IPS-20b (cell line): ENCODE measurements around the gene GNAT2.

Experiments
- H3K27ac ChIP-seq: one replicate; pipeline ENCODE4 v1.5.1; 2013; ENCODE audit warnings: low read length
- H3K27me3 ChIP-seq: 2 replicates; pipeline ENCODE4 v1.6.1; 2013; ENCODE audit warnings: mild to moderate bottlenecking, low read length, inconsistent platforms; ENCODE audit not compliant: insufficient read depth
- H3K36me3 ChIP-seq: 2 replicates; pipeline ENCODE4 v1.6.1; 2013; ENCODE audit warnings: low read depth, mild to moderate bottlenecking, inconsistent platforms, low read length, moderate library complexity; ENCODE audit not compliant: insufficient read depth
- H3K4me1 ChIP-seq: 2 replicates; pipeline ENCODE4 v1.6.1; 2013; ENCODE audit warnings: mild to moderate bottlenecking, control low read depth, inconsistent platforms, low read length, moderate library complexity; ENCODE audit not compliant: insufficient read depth
- H3K4me3 ChIP-seq: 2 replicates; pipeline ENCODE4 v1.5.1; 2013; ENCODE audit warnings: mild to moderate bottlenecking, low read length, inconsistent platforms
- H3K9ac ChIP-seq: 2 replicates; pipeline ENCODE4 v1.6.1; 2013; ENCODE audit warnings: low read depth, mild to moderate bottlenecking, inconsistent platforms, low read length, moderate library complexity
- H3K9me3 ChIP-seq: 2 replicates; pipeline ENCODE4 v1.6.1; 2013; ENCODE audit warnings: mild to moderate bottlenecking, low read depth, low read length, inconsistent platforms; ENCODE audit not compliant: insufficient read depth

GNAT2 gene

DNA sequence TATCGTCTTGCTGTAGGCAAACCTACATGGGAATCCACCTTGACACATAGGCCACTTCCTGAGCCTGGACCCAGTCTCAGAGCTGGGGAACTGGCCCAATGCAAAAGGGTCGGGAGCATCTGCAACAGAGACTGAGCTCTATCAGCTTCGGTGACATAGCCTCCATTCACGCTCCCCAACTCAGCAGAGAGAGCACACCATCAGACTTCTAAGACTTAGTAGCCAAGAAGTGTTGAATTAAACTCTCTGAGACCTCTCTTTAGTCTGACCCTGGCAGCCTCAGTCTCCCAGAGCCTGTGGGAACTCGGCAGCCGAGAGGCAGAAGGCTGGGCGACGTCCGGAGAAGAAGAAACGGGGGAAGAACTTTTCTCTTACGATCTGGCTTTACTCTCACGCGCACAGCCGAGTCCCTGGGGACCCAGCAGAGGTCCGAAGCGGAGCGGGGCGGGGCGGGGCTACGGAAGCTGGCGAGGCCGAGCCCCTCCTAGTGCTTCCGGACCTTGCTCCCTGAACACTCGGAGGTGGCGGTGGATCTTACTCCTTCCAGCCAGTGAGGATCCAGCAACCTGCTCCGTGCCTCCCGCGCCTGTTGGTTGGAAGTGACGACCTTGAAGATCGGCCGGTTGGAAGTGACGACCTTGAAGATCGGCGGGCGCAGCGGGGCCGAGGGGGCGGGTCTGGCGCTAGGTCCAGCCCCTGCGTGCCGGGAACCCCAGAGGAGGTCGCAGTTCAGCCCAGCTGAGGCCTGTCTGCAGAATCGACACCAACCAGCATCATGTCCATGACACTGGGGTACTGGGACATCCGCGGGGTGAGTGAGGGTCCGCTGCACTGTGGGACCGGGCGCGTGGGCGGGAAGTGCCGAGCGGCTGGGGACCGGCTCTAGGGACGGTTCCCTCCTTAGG, 36.5 kb upstream of the GNAT2 start, which contains the start of gene GSTM4:
Gene GSTM4, plus strand, starts transcription at position 485 of the 905 bp plus-strand sequence. Its CDS starts 291 bp downstream, at position 776.
- Histone ChIP-seq H3K27ac (no peak within 1 kb of the TSS), H3K4me1 (no peaks in the 10 kb centered on the region), H3K27me3 (peaks cover 42% of the 10 kb centered on the region), H3K36me3 (no peaks in the 10 kb centered on the region), H3K4me3 (peak within 1 kb of the TSS; percentile 71), H3K9me3 (no peaks in the 10 kb centered on the region), H3K9ac (peak within 1 kb of the TSS; percentile 54; the same call in 1 of the 2 replicates)

DNA sequence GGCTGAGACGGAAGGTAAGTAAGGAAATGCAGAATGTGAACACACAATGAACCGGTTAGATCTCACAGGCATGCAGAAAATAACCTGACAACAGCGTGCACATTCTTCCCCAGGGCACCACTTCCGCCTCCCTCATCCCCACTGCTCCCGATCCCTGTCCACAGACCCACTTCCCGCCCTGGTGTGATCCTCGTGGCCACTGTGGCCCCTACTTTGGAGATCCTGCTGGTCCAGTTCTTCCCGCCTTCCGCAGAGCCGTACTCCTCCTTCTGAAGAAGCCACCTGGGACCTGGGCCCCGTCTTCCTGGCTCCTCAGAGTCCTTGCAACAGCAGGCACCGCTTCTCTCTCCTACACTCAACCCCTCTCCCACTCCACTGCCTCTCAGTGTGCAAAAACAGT, 35.1 kb upstream of the GNAT2 start:
- no peaks in the 10 kb centered on the region for H3K9me3 ChIP-seq
- no peaks in the 10 kb centered on the region for H3K4me1 ChIP-seq

DNA sequence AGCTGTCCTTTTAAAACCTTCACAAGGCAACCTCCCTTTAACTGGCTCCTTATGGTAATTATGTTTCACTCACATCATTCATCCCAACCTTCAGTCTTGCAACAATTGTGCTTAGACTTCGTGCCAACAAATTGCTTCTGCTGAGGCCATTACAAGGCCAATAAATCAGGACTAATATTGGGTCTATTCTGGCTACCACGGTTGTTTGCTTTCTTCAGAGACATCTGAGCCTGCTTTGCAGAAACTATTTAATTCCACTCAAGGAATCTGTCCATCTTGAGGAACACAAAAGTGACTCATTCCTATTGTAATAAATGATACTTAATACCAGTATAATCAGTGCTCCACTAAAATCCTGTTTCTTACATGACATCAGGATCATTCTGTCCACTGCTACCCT, 33.9 kb upstream of the GNAT2 start:
- H3K36me3 ChIP-seq = no peaks in the 10 kb centered on the region
- H3K9ac ChIP-seq = no peak overlapping the region
- peaks cover 46% of the 10 kb centered on the region for H3K27me3 ChIP-seq
- no peaks in the 10 kb centered on the region for H3K4me1 ChIP-seq
- H3K4me3 ChIP-seq = no peak overlapping the region
- no peaks in the 10 kb centered on the region for H3K9me3 ChIP-seq
- H3K27ac ChIP-seq = no peak overlapping the region

More for the DNA sequence above, 35.1 kb upstream of the GNAT2 start:
- no peak overlapping the region for H3K4me3 ChIP-seq
- H3K27ac ChIP-seq = no peak overlapping the region
- peaks cover 46% of the 10 kb centered on the region for H3K27me3 ChIP-seq
- no peaks in the 10 kb centered on the region for H3K36me3 ChIP-seq
- no peak overlapping the region for H3K9ac ChIP-seq

DNA sequence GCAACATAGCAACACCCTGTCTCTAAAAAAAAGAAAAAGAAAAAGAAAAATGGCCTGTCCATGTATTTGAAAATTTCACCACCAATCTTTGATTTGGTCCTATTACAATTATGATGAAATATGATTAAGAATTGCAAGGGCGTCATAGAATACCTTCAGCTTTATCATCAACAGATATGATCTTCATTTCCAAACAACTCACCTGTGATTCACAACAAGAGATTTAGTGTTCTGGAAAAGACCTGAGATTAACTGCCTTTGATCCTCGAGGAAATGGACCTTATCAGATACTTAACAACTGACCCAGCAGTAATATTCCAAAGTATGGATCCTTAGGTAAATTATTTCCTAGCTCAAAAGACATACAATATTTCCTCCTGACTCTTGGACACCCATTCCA, 33.0 kb upstream of the GNAT2 start:
- Histone ChIP-seq H3K36me3 (no peaks in the 10 kb centered on the region), H3K27ac (no peak overlapping the region), H3K9me3 (no peaks in the 10 kb centered on the region), H3K4me3 (no peak overlapping the region), H3K4me1 (no peaks in the 10 kb centered on the region), H3K27me3 (peaks cover 46% of the 10 kb centered on the region), H3K9ac (no peak overlapping the region)

GRCh38 chr1:109650609-109651008, 31.2 kb upstream of the GNAT2 start:
- H3K9me3 ChIP-seq = no peaks in the 10 kb centered on the region
- no peaks in the 10 kb centered on the region for H3K36me3 ChIP-seq
- H3K27ac ChIP-seq = no peak overlapping the region
- H3K9ac ChIP-seq = no peak overlapping the region
- H3K4me3 ChIP-seq = no peak overlapping the region
- H3K4me1 ChIP-seq = no peaks in the 10 kb centered on the region
- H3K27me3 ChIP-seq = peaks cover 46% of the 10 kb centered on the region

DNA sequence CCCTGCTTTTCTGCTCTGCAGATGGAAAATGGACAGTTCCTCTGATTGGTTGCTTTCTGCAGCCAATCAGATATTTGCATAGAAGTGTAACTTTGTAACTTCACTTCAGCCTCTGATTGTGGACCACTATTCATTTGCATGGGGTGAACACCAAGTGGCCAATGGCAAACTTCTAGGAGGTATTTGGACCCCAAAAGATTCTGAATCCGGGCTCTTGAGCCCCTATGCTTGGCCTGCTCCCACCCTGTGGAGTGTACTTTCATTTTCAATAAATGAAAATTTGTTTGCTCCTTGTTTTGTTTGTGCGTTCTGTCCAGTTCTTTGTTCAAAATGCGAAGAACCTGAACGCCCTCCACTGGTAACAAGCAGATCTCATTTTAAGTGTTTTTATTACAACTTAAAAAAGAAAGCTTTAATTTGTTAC, 30.1 kb upstream of the GNAT2 start:
- no peaks in the 10 kb centered on the region for H3K9me3 ChIP-seq
- no peak overlapping the region for H3K27ac ChIP-seq
- H3K36me3 ChIP-seq = no peaks in the 10 kb centered on the region
- no peak overlapping the region for H3K9ac ChIP-seq
- H3K4me1 ChIP-seq = no peaks in the 10 kb centered on the region
- H3K4me3 ChIP-seq = no peak overlapping the region
- H3K27me3 ChIP-seq = peaks cover 35% of the 10 kb centered on the region

GRCh38 chr1:109644670-109645069, 25.3 kb upstream of the GNAT2 start:
- H3K27me3 ChIP-seq = peaks cover 7% of the 10 kb centered on the region; the same call in 1 of the 2 replicates
- H3K36me3 ChIP-seq = no peaks in the 10 kb centered on the region
- no peaks in the 10 kb centered on the region for H3K4me1 ChIP-seq
- no peak overlapping the region for H3K4me3 ChIP-seq
- no peak overlapping the region for H3K27ac ChIP-seq
- H3K9me3 ChIP-seq = no peaks in the 10 kb centered on the region
- H3K9ac ChIP-seq = no peak overlapping the region

DNA sequence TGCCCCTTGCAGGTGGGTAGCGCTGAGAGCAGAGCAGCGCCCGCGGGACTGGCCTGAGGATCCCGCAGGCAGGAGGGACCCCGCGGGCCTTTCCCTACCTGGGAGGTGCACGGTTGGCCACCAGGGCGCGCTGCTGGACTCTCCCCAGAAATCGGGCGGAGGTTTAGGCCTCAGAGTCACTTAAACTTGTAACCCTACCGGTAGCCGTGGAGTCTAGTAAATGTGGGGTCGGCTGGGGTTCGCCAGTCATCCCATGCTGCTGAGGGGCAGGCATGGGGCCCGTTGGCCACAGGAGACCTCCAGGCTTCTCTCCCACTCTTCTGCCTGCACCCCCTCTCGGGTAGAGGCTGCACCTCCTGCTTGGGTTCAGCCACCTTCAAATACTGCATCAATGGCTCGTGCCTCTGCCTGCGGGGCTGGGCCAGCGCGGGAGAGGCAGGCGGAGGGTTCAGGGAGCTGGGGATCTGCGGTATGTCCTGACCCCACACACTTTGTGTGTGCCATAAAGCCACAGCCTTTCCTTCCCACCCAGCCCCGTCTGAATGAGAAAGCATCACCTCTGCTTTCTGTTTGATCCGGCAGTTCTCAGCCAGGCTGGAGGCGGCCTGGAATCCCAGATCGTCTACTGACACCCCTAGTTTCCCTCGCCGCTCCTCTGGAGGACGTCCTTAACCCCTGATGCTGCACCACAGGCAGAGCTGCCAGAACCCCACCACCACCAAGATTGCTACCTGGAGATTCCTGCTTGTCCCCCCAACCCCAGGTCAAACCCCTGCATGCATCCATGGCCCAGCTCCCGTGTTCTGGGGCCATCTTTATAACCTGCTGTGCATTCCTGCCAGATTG, 24.2 kb upstream of the GNAT2 start:
- H3K4me1 ChIP-seq = no peaks in the 10 kb centered on the region
- H3K9ac ChIP-seq = no peak overlapping the region
- H3K4me3 ChIP-seq = no peak overlapping the region
- H3K27me3 ChIP-seq = peaks cover 7% of the 10 kb centered on the region; the same call in 1 of the 2 replicates
- H3K9me3 ChIP-seq = no peaks in the 10 kb centered on the region
- H3K27ac ChIP-seq = no peak overlapping the region
- H3K36me3 ChIP-seq = no peaks in the 10 kb centered on the region

- H3K9me3 ChIP-seq = no peaks in the 10 kb centered on the region
- H3K27ac ChIP-seq = no peak overlapping the region
- no peaks in the 10 kb centered on the region for H3K36me3 ChIP-seq
- no peak overlapping the region for H3K9ac ChIP-seq
- no peak overlapping the region for H3K4me3 ChIP-seq
- no peaks in the 10 kb centered on the region for H3K4me1 ChIP-seq
- H3K27me3 ChIP-seq = peaks cover 7% of the 10 kb centered on the region; the same call in 1 of the 2 replicates
These were observed 23.2 kb upstream of the GNAT2 start for GRCh38 chr1:109642626-109643025.

- Histone ChIP-seq H3K9ac (no peak overlapping the region), H3K4me3 (no peak overlapping the region), H3K27ac (no peak overlapping the region), H3K9me3 (no peaks in the 10 kb centered on the region), H3K27me3 (peaks cover 7% of the 10 kb centered on the region; the same call in 1 of the 2 replicates), H3K36me3 (no peaks in the 10 kb centered on the region), H3K4me1 (no peaks in the 10 kb centered on the region)
These were observed 22.4 kb upstream of the GNAT2 start for GRCh38 chr1:109641861-109642260.

- Histone ChIP-seq H3K4me3 (no peak overlapping the region), H3K9ac (no peak overlapping the region), H3K4me1 (peaks cover 3% of the 10 kb centered on the region; the same call in 1 of the 2 replicates), H3K9me3 (no peaks in the 10 kb centered on the region), H3K27ac (no peak overlapping the region), H3K36me3 (no peaks in the 10 kb centered on the region), H3K27me3 (peaks cover 7% of the 10 kb centered on the region; the same call in 1 of the 2 replicates)
These were observed 21.8 kb upstream of the GNAT2 start for GRCh38 chr1:109641078-109641740.
